Measurements from ENCODE around the gene STOX2.

DNA sequence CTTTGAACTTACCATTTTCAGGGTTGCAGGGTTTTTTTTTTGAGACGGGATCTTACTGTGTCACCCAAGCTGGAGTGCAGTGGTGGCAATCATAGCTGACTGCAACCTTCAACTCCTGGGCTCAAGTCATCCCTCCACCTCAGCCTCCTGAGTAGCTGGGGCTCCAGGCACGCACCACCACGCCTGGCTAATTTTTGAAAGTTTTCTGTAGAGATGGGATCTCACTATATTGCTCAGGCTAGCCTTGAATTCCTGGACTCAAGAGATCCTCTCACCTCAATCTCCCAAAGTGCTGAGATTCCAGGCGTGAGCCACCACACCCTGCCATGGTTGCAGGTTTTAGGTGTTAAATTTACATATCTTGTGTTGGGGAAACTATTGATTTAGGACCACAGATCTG is 64.5 kb downstream of the STOX2 start:
- TF ChIP-seq, protein P1, sequence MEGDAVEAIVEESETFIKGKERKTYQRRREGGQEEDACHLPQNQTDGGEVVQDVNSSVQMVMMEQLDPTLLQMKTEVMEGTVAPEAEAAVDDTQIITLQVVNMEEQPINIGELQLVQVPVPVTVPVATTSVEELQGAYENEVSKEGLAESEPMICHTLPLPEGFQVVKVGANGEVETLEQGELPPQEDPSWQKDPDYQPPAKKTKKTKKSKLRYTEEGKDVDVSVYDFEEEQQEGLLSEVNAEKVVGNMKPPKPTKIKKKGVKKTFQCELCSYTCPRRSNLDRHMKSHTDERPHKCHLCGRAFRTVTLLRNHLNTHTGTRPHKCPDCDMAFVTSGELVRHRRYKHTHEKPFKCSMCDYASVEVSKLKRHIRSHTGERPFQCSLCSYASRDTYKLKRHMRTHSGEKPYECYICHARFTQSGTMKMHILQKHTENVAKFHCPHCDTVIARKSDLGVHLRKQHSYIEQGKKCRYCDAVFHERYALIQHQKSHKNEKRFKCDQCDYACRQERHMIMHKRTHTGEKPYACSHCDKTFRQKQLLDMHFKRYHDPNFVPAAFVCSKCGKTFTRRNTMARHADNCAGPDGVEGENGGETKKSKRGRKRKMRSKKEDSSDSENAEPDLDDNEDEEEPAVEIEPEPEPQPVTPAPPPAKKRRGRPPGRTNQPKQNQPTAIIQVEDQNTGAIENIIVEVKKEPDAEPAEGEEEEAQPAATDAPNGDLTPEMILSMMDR (IDR thresholded peaks at IDR 0.05 in 2 of 3, conservative IDR thresholded peaks at IDR 0.05 in 1 of 3; ENCODE audit: control insufficient read depth in 2 of 3, extremely low read depth in 1 of 3, insufficient read depth in 1 of 3, low read depth in 3 of 3, low read length in 3 of 3), result no peak
- no peak for TF ChIP-seq ETV6 (conservative IDR thresholded peaks at IDR 0.05 in 1 of 2, IDR thresholded peaks at IDR 0.05 in 1 of 2; ENCODE audit: borderline replicate concordance in 1 of 2, low read depth in 1 of 2)
- TF ChIP-seq CBFB (IDR thresholded peaks at IDR 0.05; ENCODE audit: low read depth), result no peak
- TF ChIP-seq, protein P2, sequence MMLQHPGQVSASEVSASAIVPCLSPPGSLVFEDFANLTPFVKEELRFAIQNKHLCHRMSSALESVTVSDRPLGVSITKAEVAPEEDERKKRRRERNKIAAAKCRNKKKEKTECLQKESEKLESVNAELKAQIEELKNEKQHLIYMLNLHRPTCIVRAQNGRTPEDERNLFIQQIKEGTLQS (IDR thresholded peaks at IDR 0.05; ENCODE audit: borderline replicate concordance, extremely low read depth, low read depth, low read length), result no peak
- no peak for TF ChIP-seq POLR2A (IDR thresholded peaks at IDR 0.05; ENCODE audit: low read depth, low read length)
- no peak for TF ChIP-seq NBN (IDR thresholded peaks at IDR 0.05)
- TF ChIP-seq ZNF384 (IDR thresholded peaks at IDR 0.05; ENCODE audit: borderline replicate concordance, low read depth, low read length), result no peak
- no peak for TF ChIP-seq SMC3 (IDR thresholded peaks at IDR 0.05; ENCODE audit: borderline replicate concordance, low read length)
- no peak for TF ChIP-seq RAD21 (IDR thresholded peaks at IDR 0.05; ENCODE audit: insufficient read depth, low read depth, low read length)
- TF ChIP-seq POLR2AphosphoS5 (IDR thresholded peaks at IDR 0.05; ENCODE audit: low read length), result no peak

Measured in GM12878 (cell line).